ENCODE data around the gene FCSK. TPM values are rescaled to one million over a fixed set of nuclear protein-coding genes. Genes with fewer than 3 reads are reported as not detected.

The FCSK gene
- total and polyA plus RNA-seq, 8 donors = 11.0 to 20.7 (median 15.3) TPM

- H3K9me3 ChIP-seq = no peaks in the 10 kb centered on the region
- no peaks in the 10 kb centered on the region for H3K36me3 ChIP-seq
- TF ChIP-seq CTCF (IDR thresholded peaks at IDR 0.05) = no peak
- peaks cover 27 to 62% of the 10 kb centered on the region in 2 donors for H3K4me1 ChIP-seq
- ATAC-seq = no peak
- peak overlapping the region; percentile 67 to 83 for H3K27ac ChIP-seq
- intact Hi-C loops (cut with DNase I) = no loop called here
- DNase-seq = no peak
- peak overlapping the region; percentile 62 to 81 for H3K4me3 ChIP-seq
- no peaks in the 10 kb centered on the region for H3K27me3 ChIP-seq
These were observed 16.5 kb upstream of the FCSK start for GRCh38 chr16:70437582-70438557.

- Histone ChIP-seq H3K36me3 (no peaks in the 10 kb centered on the region), H3K4me3 (peak overlapping the region; percentile 62 to 81), H3K4me1 (peaks cover 20 to 54% of the 10 kb centered on the region in 2 donors), H3K27me3 (no peaks in the 10 kb centered on the region), H3K27ac (peak overlapping the region; percentile 67 to 83), H3K9me3 (no peaks in the 10 kb centered on the region)
- peak in 2 of 4 donors; percentile 57 to 88 for DNase-seq
- no peak for TF ChIP-seq CTCF (IDR thresholded peaks at IDR 0.05)
- ATAC-seq = peak; percentile 3
- intact Hi-C loops (cut with DNase I) = no loop called here
These were observed 15.8 kb upstream of the FCSK start for GRCh38 chr16:70438585-70438968.

GRCh38 chr16:70438969-70439862 lies 15.2 kb upstream of the FCSK start, which contains the start of gene ST3GAL2:
Gene ST3GAL2 (minus strand): TSS chr16:70439100. CDS start chr16:70398530, 40,570 bp downstream.
- DNase-seq = peak; percentile 95 to 98 (median 96)
- intact Hi-C loops (cut with DNase I) = no loop called here
- H3K27ac ChIP-seq = peak within 1 kb of the TSS; percentile 83
- no peaks in the 10 kb centered on the region for H3K27me3 ChIP-seq
- peak within 1 kb of the TSS; percentile 62 to 81 for H3K4me3 ChIP-seq
- no peak for TF ChIP-seq CTCF (IDR thresholded peaks at IDR 0.05)
- peak; percentile 99 for ATAC-seq
- H3K4me1 ChIP-seq = peaks cover 14 to 48% of the 10 kb centered on the region in 2 donors
- H3K9me3 ChIP-seq = no peaks in the 10 kb centered on the region
- no peaks in the 10 kb centered on the region for H3K36me3 ChIP-seq

- peak overlapping the region in 1 of 2 donors; percentile 81 for H3K4me3 ChIP-seq
- peaks cover 13 to 39% of the 10 kb centered on the region in 2 donors for H3K4me1 ChIP-seq
- ATAC-seq = no peak
- H3K27me3 ChIP-seq = no peaks in the 10 kb centered on the region
- H3K27ac ChIP-seq = no peak overlapping the region
- no peaks in the 10 kb centered on the region for H3K36me3 ChIP-seq
- no peak for DNase-seq
- TF ChIP-seq CTCF (IDR thresholded peaks at IDR 0.05) = no peak
- intact Hi-C loops (cut with DNase I) = no loop called here
- no peaks in the 10 kb centered on the region for H3K9me3 ChIP-seq
These were observed 14.2 kb upstream of the FCSK start for GRCh38 chr16:70440009-70440692.
